HCT116 (cell line): ENCODE results near the gene IMMT. TPM values are rescaled to one million over a fixed set of nuclear protein-coding genes. Genes with fewer than 3 reads are reported as not detected.

Source experiments
- ATAC-seq: fragments of 200-7000 bp; cut with Tn5 transposase; 2 replicates; pipeline ENCODE4 v1.9.1; 2020; ENCODE audit warnings: mild to moderate bottlenecking, moderate library complexity
- BruUV-seq: library from RNA; stranded (reverse); fragments of 400-500 nt; replicated peaks from 2 replicates; lab custom pipeline; 2021; lab: Mats Ljungman, UMichigan
- CTCF ChIA-PET: fragments of 300-600 bp; sonication (Branson Sonifier 250); formaldehyde crosslinking; loops from one replicate; lab custom pipeline; 2021; ENCODE audit warnings: antibody characterized with exemption; lab: Charles Lee
- POLR2A ChIA-PET: fragments of 300-600, 350-600 bp; sonication (Branson Sonifier 250); formaldehyde crosslinking; loops from one replicate; lab custom pipeline; 2021; ENCODE audit warnings: antibody characterized with exemption; lab: Charles Lee
- RAD21 ChIA-PET, 2 experiments: fragments of 300-600 bp; sonication (Branson Sonifier 250); formaldehyde crosslinking; loops; one replicate each; lab custom pipeline; 2023; ENCODE audit warnings: low total read pairs in 2 of 2; ENCODE audit not compliant: uncharacterized antibody in 2 of 2, unreplicated experiment in 2 of 2, low non-redundant PET in 1 of 2; lab: Charles Lee
- DNase-seq: peaks from one replicate; pipeline ENCODE4 v3.0.0-alpha.2; 2010; ENCODE audit warnings: low read depth, low spot score
- H2AFZ ChIP-seq: fragments of 200-600 bp; shearing (Covaris generic), sonication (generic); 2 replicates; pipeline ENCODE4 v1.6.1; 2017; ENCODE audit warnings: low read depth, mixed run types, mixed read lengths, antibody characterized with exemption, low read length; ENCODE audit not compliant: poor library complexity, severe bottlenecking
- H3K27ac ChIP-seq: 2 replicates; pipeline ENCODE4 v1.5.1; 2012; ENCODE audit warnings: low read depth, low read length
- H3K27me3 ChIP-seq: fragments of 200-600 bp; sonication (generic); 2 replicates; pipeline ENCODE4 v1.6.1; 2016; ENCODE audit warnings: mixed run types, low read length, mixed read lengths; ENCODE audit not compliant: insufficient read depth
- H3K36me3 ChIP-seq, 2 experiments: fragments of 200-500 bp in 1 of 2; fragments of 200-600 bp in 1 of 2; sonication (Bioruptor generic) in 1 of 2; sonication (generic) in 1 of 2; 2 replicates each; pipeline versions ENCODE4 v1.5.1 to v1.6.1; 2014 to 2016; ENCODE audit warnings: low read length in 2 of 2, inconsistent platforms in 1 of 2, mixed read lengths in 1 of 2, mixed run types in 1 of 2; ENCODE audit not compliant: insufficient read depth in 2 of 2, control insufficient read depth in 1 of 2
- H3K4me1 ChIP-seq, 2 experiments: fragments of 200-600 bp in 1 of 2; sonication (generic) in 1 of 2; 2 replicates each; pipeline versions ENCODE4 v1.5.1 to v1.6.1; 2012 to 2017; ENCODE audit warnings: low read length in 2 of 2, inconsistent platforms in 1 of 2, mild to moderate bottlenecking in 1 of 2, mixed read lengths in 1 of 2, mixed run types in 1 of 2, moderate library complexity in 1 of 2; ENCODE audit not compliant: insufficient read depth in 2 of 2, control insufficient read depth in 1 of 2
- H3K4me2 ChIP-seq: fragments of 200-600 bp; sonication (generic); 2 replicates; pipeline ENCODE4 v1.6.1; 2017; ENCODE audit warnings: mixed run types, low read length, mixed read lengths
- H3K4me3 ChIP-seq, 2 experiments: fragments of 200-600 bp in 1 of 2; sonication (generic) in 1 of 2; replicated peaks in 1 of 2; 2 replicates each; pipeline ENCODE4 v1.5.1; 2011 to 2016; ENCODE audit warnings: low read length in 2 of 2, control low read depth in 1 of 2, low read depth in 1 of 2, mild to moderate bottlenecking in 1 of 2, mixed read lengths in 1 of 2, mixed run types in 1 of 2
- H3K79me2 ChIP-seq: fragments of 200-600 bp; sonication (generic); 2 replicates; pipeline ENCODE4 v1.6.1; 2017; ENCODE audit warnings: mild to moderate bottlenecking, mixed run types, low read length, moderate library complexity, mixed read lengths; ENCODE audit not compliant: insufficient read depth
- H3K9ac ChIP-seq: fragments of 200-600 bp; sonication (generic); 2 replicates; pipeline ENCODE4 v1.6.1; 2016; ENCODE audit warnings: low read length, mixed read lengths
- H3K9me2 ChIP-seq: fragments of 200-600 bp; sonication (generic), shearing (Covaris generic); 2 replicates; pipeline ENCODE4 v1.6.1; 2017; ENCODE audit warnings: mixed run types, mild to moderate bottlenecking, moderate library complexity; ENCODE audit not compliant: insufficient read depth
- H3K9me3 ChIP-seq, 2 experiments: fragments of 200-500 bp in 1 of 2; fragments of 200-600 bp in 1 of 2; sonication (Bioruptor generic) in 1 of 2; sonication (generic) in 1 of 2; 2 replicates each; pipeline ENCODE4 v1.6.1; 2014 to 2017; ENCODE audit warnings: low read length in 2 of 2, mixed read lengths in 2 of 2, inconsistent platforms in 1 of 2, low read depth in 1 of 2, mild to moderate bottlenecking in 1 of 2, mixed run types in 1 of 2, moderate library complexity in 1 of 2; ENCODE audit not compliant: control insufficient read depth in 1 of 2, insufficient read depth in 1 of 2
- H4K20me1 ChIP-seq: fragments of 200-600 bp; sonication (generic), shearing (Covaris generic); 2 replicates; pipeline ENCODE4 v1.6.1; 2017; ENCODE audit warnings: mixed run types, mild to moderate bottlenecking, moderate library complexity; ENCODE audit not compliant: insufficient read depth
- ATF3 ChIP-seq: IDR thresholded peaks from 2 replicates; pipeline ENCODE4 v1.6.1; 2012
- CBX3 ChIP-seq: IDR thresholded peaks from 2 replicates; pipeline ENCODE4 v1.6.1; 2012; ENCODE audit warnings: low read depth
- EGR1 ChIP-seq: IDR thresholded peaks from 2 replicates; pipeline ENCODE4 v1.6.1; 2012; ENCODE audit warnings: low read depth
- ELF1 ChIP-seq: IDR thresholded peaks from 2 replicates; pipeline ENCODE4 v1.6.1; 2012; ENCODE audit warnings: low read depth, borderline replicate concordance
- JUND ChIP-seq: IDR thresholded peaks from 2 replicates; pipeline ENCODE4 v1.6.1; 2012
- MAX ChIP-seq: IDR thresholded peaks from 2 replicates; pipeline ENCODE4 v1.6.1; 2012
- POLR2A ChIP-seq: IDR thresholded peaks from 2 replicates; pipeline ENCODE4 v1.7.0; 2011; ENCODE audit warnings: borderline replicate concordance; ENCODE audit not compliant: insufficient read depth, insufficient read length; ENCODE audit errors: extremely low read depth
- POLR2AphosphoS5 ChIP-seq: IDR thresholded peaks from 2 replicates; pipeline ENCODE4 v1.6.1; 2011; ENCODE audit warnings: mild to moderate bottlenecking, low read depth, low read length, moderate library complexity
- RAD21 ChIP-seq: IDR thresholded peaks from 2 replicates; pipeline ENCODE4 v1.6.1; 2012; ENCODE audit warnings: low read depth, mild to moderate bottlenecking
- SIN3A ChIP-seq: IDR thresholded peaks from 2 replicates; pipeline ENCODE4 v1.6.1; 2012; ENCODE audit warnings: low read depth
- SP1 ChIP-seq: IDR thresholded peaks from 2 replicates; pipeline ENCODE4 v1.6.1; 2012; ENCODE audit warnings: low read depth
- TCF7L2 ChIP-seq: IDR thresholded peaks from 2 replicates; pipeline ENCODE4 v1.7.0; 2011; ENCODE audit warnings: borderline replicate concordance, inconsistent platforms; ENCODE audit not compliant: insufficient read depth, insufficient read length; ENCODE audit errors: extremely low read depth
- ZBTB33 ChIP-seq: IDR thresholded peaks from 2 replicates; pipeline ENCODE4 v1.6.1; 2011; ENCODE audit warnings: mild to moderate bottlenecking, low read length, moderate library complexity; ENCODE audit not compliant: insufficient replicate concordance; ENCODE audit errors: extremely low read depth
- ZFX ChIP-seq: fragments of 450-650 bp; IDR thresholded peaks from 2 replicates; pipeline ENCODE4 v1.6.1; 2017
- intact Hi-C: fragments of 100-400 bp; cut with micrococcal nuclease; formaldehyde crosslinking; loops from 2 replicates; pipeline ENCODE4 v1.10.0; 2022
- total RNA-seq: library from RNA; stranded (reverse); gene quantifications from one replicate; pipeline ENCODE4 v1.2.1, GENCODE V29; 2021; ENCODE audit not compliant: unreplicated experiment
- TF ChIP-seq, protein P1 (sequence below): IDR thresholded peaks from 2 replicates; pipeline ENCODE4 v1.6.1; 2012; ENCODE audit warnings: low read depth

Gene IMMT
- total RNA-seq, 1 experiment from 2014 or later, result 125 TPM

DNA sequence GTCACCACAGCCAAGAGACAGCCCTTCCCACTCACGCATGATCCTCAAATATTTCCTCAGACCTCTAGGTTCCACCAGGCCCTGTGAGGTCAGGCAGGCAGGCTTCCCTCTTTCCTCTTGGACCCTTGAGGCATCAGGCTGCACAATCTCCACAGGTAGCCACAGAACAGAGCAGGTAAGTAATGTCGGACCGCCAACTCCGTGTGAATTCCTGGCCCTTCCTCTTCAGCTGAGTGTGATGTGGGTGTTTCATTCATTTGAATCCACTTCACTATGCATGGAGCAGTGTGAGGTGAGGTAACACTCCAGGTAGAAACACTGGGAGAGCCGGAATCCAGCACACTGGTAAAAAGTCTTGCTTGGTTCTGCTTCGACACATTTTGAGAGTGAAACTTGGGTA lies 48.0 kb upstream of the IMMT start (continued):
- TF ChIP-seq, protein P1, sequence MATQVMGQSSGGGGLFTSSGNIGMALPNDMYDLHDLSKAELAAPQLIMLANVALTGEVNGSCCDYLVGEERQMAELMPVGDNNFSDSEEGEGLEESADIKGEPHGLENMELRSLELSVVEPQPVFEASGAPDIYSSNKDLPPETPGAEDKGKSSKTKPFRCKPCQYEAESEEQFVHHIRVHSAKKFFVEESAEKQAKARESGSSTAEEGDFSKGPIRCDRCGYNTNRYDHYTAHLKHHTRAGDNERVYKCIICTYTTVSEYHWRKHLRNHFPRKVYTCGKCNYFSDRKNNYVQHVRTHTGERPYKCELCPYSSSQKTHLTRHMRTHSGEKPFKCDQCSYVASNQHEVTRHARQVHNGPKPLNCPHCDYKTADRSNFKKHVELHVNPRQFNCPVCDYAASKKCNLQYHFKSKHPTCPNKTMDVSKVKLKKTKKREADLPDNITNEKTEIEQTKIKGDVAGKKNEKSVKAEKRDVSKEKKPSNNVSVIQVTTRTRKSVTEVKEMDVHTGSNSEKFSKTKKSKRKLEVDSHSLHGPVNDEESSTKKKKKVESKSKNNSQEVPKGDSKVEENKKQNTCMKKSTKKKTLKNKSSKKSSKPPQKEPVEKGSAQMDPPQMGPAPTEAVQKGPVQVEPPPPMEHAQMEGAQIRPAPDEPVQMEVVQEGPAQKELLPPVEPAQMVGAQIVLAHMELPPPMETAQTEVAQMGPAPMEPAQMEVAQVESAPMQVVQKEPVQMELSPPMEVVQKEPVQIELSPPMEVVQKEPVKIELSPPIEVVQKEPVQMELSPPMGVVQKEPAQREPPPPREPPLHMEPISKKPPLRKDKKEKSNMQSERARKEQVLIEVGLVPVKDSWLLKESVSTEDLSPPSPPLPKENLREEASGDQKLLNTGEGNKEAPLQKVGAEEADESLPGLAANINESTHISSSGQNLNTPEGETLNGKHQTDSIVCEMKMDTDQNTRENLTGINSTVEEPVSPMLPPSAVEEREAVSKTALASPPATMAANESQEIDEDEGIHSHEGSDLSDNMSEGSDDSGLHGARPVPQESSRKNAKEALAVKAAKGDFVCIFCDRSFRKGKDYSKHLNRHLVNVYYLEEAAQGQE, result no peak
- no peak for TF ChIP-seq CBX3

- H3K9me2 ChIP-seq, result no peaks in the 10 kb centered on the region
Measured at GRCh38 chr2:86241611-86242010, 46.3 kb upstream of the IMMT start.

More at GRCh38 chr2:86241611-86242010, 46.3 kb upstream of the IMMT start:
- no peak for DNase-seq
- Histone ChIP-seq H3K9me3 (no peaks in the 10 kb centered on the region), H3K4me1 (no peaks in the 10 kb centered on the region), H3K9ac (no peak overlapping the region), H3K36me3 (no peaks in the 10 kb centered on the region), H2AFZ (no peak overlapping the region)
- CTCF ChIA-PET, result no interaction called here
- no TSS peak for BruUV-seq
- no peak for TF ChIP-seq SIN3A
- no peak for TF ChIP-seq RAD21
- TF ChIP-seq POLR2AphosphoS5, result no peak
- no peak for TF ChIP-seq SP1
- no peak for TF ChIP-seq POLR2A
- no peak for TF ChIP-seq ZFX
- TF ChIP-seq EGR1, result no peak
- TF ChIP-seq CBX3, result no peak
- TF ChIP-seq MAX, result no peak
- TF ChIP-seq TCF7L2, result no peak
- TF ChIP-seq JUND, result no peak
- TF ChIP-seq ATF3, result no peak
- no peak for TF ChIP-seq ZBTB33
- TF ChIP-seq ELF1, result no peak
- TF ChIP-seq, protein P1, result no peak
- TF ChIP-seq, all 23 proteins: peak for 0
- no peaks in the 10 kb centered on the region for H3K79me2 ChIP-seq
- intact Hi-C loops, result no loop called here
- RAD21 ChIA-PET, result no interaction called here
- H3K4me2 ChIP-seq, result no peak overlapping the region
- H3K27me3 ChIP-seq, result no peaks in the 10 kb centered on the region
- no peak overlapping the region for H3K27ac ChIP-seq
- no peak overlapping the region for H3K4me3 ChIP-seq
- no peak for ATAC-seq
- H4K20me1 ChIP-seq, result no peaks in the 10 kb centered on the region
- POLR2A ChIA-PET, result no interaction called here
